ENCODE measurements around the gene ZNF879.

The ZNF879 gene

GRCh38 chr5:179023528-179024189 is at the start of gene ZNF879:
TSS of gene ZNF879 (plus strand) at chr5:179023804. CDS start at chr5:179025005, 1,201 bp downstream.
- Histone ChIP-seq H3K36me3 (ENCODE audit: control insufficient read depth, low read depth, low read length) (peaks cover 10% of the 10 kb centered on the region), H3K4me3 (ENCODE audit: low read length) (peak within 1 kb of the TSS; percentile 80), H3K27ac (ENCODE audit: low read length) (no peak within 1 kb of the TSS), H3K9ac (ENCODE audit: low read length) (peak within 1 kb of the TSS; percentile 49), H3K9me3 (ENCODE audit: control insufficient read depth, low read depth, low read length) (peaks cover 7% of the 10 kb centered on the region), H3K27me3 (ENCODE audit: control insufficient read depth, insufficient read depth, low read length) (peaks cover 7% of the 10 kb centered on the region), H3K4me1 (ENCODE audit: control insufficient read depth, low read depth, low read length) (peaks cover 6% of the 10 kb centered on the region)

- Histone ChIP-seq H3K4me3 (ENCODE audit: low read length) (no peak overlapping the region), H3K36me3 (ENCODE audit: control insufficient read depth, low read depth, low read length) (no peaks in the 10 kb centered on the region), H3K27ac (ENCODE audit: low read length) (no peak overlapping the region), H3K9ac (ENCODE audit: low read length) (no peak overlapping the region), H3K27me3 (ENCODE audit: control insufficient read depth, insufficient read depth, low read length) (no peaks in the 10 kb centered on the region), H3K9me3 (ENCODE audit: control insufficient read depth, low read depth, low read length) (peaks cover 59% of the 10 kb centered on the region), H3K4me1 (ENCODE audit: control insufficient read depth, low read depth, low read length) (no peaks in the 10 kb centered on the region)
Measured at GRCh38 chr5:178981381-178981780, 42.2 kb upstream of the ZNF879 start.

- Histone ChIP-seq H3K27ac (ENCODE audit: low read length) (no peak overlapping the region), H3K36me3 (ENCODE audit: control insufficient read depth, low read depth, low read length) (no peaks in the 10 kb centered on the region), H3K27me3 (ENCODE audit: control insufficient read depth, insufficient read depth, low read length) (no peaks in the 10 kb centered on the region), H3K9me3 (ENCODE audit: control insufficient read depth, low read depth, low read length) (peaks cover 48% of the 10 kb centered on the region), H3K4me1 (ENCODE audit: control insufficient read depth, low read depth, low read length) (no peaks in the 10 kb centered on the region), H3K9ac (ENCODE audit: low read length) (no peak overlapping the region), H3K4me3 (ENCODE audit: low read length) (no peak overlapping the region)
Measured at GRCh38 chr5:178982941-178983340, 40.7 kb upstream of the ZNF879 start.

- no peaks in the 10 kb centered on the region for H3K27me3 ChIP-seq (ENCODE audit: control insufficient read depth, insufficient read depth, low read length)
- H3K9me3 ChIP-seq (ENCODE audit: control insufficient read depth, low read depth, low read length): peaks cover 40% of the 10 kb centered on the region
Measured at GRCh38 chr5:178983728-178984127, 39.9 kb upstream of the ZNF879 start.

GRCh38 chr5:178984145-178985072 is 39.2 kb upstream of the ZNF879 start:
- H3K36me3 ChIP-seq (ENCODE audit: control insufficient read depth, low read depth, low read length): no peaks in the 10 kb centered on the region
- no peaks in the 10 kb centered on the region for H3K4me1 ChIP-seq (ENCODE audit: control insufficient read depth, low read depth, low read length)
- H3K9me3 ChIP-seq (ENCODE audit: control insufficient read depth, low read depth, low read length): peaks cover 34% of the 10 kb centered on the region
- H3K27me3 ChIP-seq (ENCODE audit: control insufficient read depth, insufficient read depth, low read length): no peaks in the 10 kb centered on the region
- H3K27ac ChIP-seq (ENCODE audit: low read length): no peak overlapping the region
- H3K4me3 ChIP-seq (ENCODE audit: low read length): no peak overlapping the region
- H3K9ac ChIP-seq (ENCODE audit: low read length): no peak overlapping the region

More at GRCh38 chr5:178983728-178984127, 39.9 kb upstream of the ZNF879 start:
- Histone ChIP-seq H3K27ac (ENCODE audit: low read length) (no peak overlapping the region), H3K4me1 (ENCODE audit: control insufficient read depth, low read depth, low read length) (no peaks in the 10 kb centered on the region), H3K9ac (ENCODE audit: low read length) (no peak overlapping the region), H3K36me3 (ENCODE audit: control insufficient read depth, low read depth, low read length) (no peaks in the 10 kb centered on the region), H3K4me3 (ENCODE audit: low read length) (no peak overlapping the region)

GRCh38 chr5:178986326-178986960 is 37.2 kb upstream of the ZNF879 start:
- Histone ChIP-seq H3K4me3 (ENCODE audit: low read length) (no peak overlapping the region), H3K9me3 (ENCODE audit: control insufficient read depth, low read depth, low read length) (peaks cover 24% of the 10 kb centered on the region), H3K36me3 (ENCODE audit: control insufficient read depth, low read depth, low read length) (no peaks in the 10 kb centered on the region), H3K27ac (ENCODE audit: low read length) (no peak overlapping the region), H3K27me3 (ENCODE audit: control insufficient read depth, insufficient read depth, low read length) (no peaks in the 10 kb centered on the region), H3K4me1 (ENCODE audit: control insufficient read depth, low read depth, low read length) (no peaks in the 10 kb centered on the region), H3K9ac (ENCODE audit: low read length) (no peak overlapping the region)

- H3K9me3 ChIP-seq (ENCODE audit: control insufficient read depth, low read depth, low read length): peaks cover 6% of the 10 kb centered on the region
- no peak overlapping the region for H3K9ac ChIP-seq (ENCODE audit: low read length)
- no peaks in the 10 kb centered on the region for H3K36me3 ChIP-seq (ENCODE audit: control insufficient read depth, low read depth, low read length)
Measured at GRCh38 chr5:178988436-178989220, 35.0 kb upstream of the ZNF879 start.

GRCh38 chr5:178989311-178989710 is 34.3 kb upstream of the ZNF879 start:
- Histone ChIP-seq H3K27me3 (ENCODE audit: control insufficient read depth, insufficient read depth, low read length) (peaks cover 22% of the 10 kb centered on the region), H3K9me3 (ENCODE audit: control insufficient read depth, low read depth, low read length) (peaks cover 6% of the 10 kb centered on the region), H3K4me1 (ENCODE audit: control insufficient read depth, low read depth, low read length) (no peaks in the 10 kb centered on the region), H3K36me3 (ENCODE audit: control insufficient read depth, low read depth, low read length) (no peaks in the 10 kb centered on the region), H3K27ac (ENCODE audit: low read length) (no peak overlapping the region), H3K9ac (ENCODE audit: low read length) (no peak overlapping the region), H3K4me3 (ENCODE audit: low read length) (no peak overlapping the region)

More at GRCh38 chr5:178988436-178989220, 35.0 kb upstream of the ZNF879 start:
- no peak overlapping the region for H3K27ac ChIP-seq (ENCODE audit: low read length)
- peaks cover 15% of the 10 kb centered on the region for H3K27me3 ChIP-seq (ENCODE audit: control insufficient read depth, insufficient read depth, low read length)
- no peak overlapping the region for H3K4me3 ChIP-seq (ENCODE audit: low read length)
- no peaks in the 10 kb centered on the region for H3K4me1 ChIP-seq (ENCODE audit: control insufficient read depth, low read depth, low read length)

GRCh38 chr5:178990491-178990890 is 33.1 kb upstream of the ZNF879 start:
- H3K4me1 ChIP-seq (ENCODE audit: control insufficient read depth, low read depth, low read length): peaks cover 3% of the 10 kb centered on the region
- no peak overlapping the region for H3K27ac ChIP-seq (ENCODE audit: low read length)
- H3K9ac ChIP-seq (ENCODE audit: low read length): no peak overlapping the region
- H3K9me3 ChIP-seq (ENCODE audit: control insufficient read depth, low read depth, low read length): peaks cover 6% of the 10 kb centered on the region
- H3K4me3 ChIP-seq (ENCODE audit: low read length): no peak overlapping the region
- no peaks in the 10 kb centered on the region for H3K36me3 ChIP-seq (ENCODE audit: control insufficient read depth, low read depth, low read length)
- peaks cover 32% of the 10 kb centered on the region for H3K27me3 ChIP-seq (ENCODE audit: control insufficient read depth, insufficient read depth, low read length)

- H3K4me1 ChIP-seq (ENCODE audit: control insufficient read depth, low read depth, low read length): peaks cover 4% of the 10 kb centered on the region
- H3K36me3 ChIP-seq (ENCODE audit: control insufficient read depth, low read depth, low read length): no peaks in the 10 kb centered on the region
- H3K9me3 ChIP-seq (ENCODE audit: control insufficient read depth, low read depth, low read length): no peaks in the 10 kb centered on the region
- no peak overlapping the region for H3K9ac ChIP-seq (ENCODE audit: low read length)
- H3K4me3 ChIP-seq (ENCODE audit: low read length): no peak overlapping the region
- H3K27ac ChIP-seq (ENCODE audit: low read length): no peak overlapping the region
- H3K27me3 ChIP-seq (ENCODE audit: control insufficient read depth, insufficient read depth, low read length): peaks cover 42% of the 10 kb centered on the region
Measured at GRCh38 chr5:178991190-178992145, 32.1 kb upstream of the ZNF879 start.
